Astrocyte of the spinal cord (primary cell): ENCODE results near the gene PAQR3.

Source experiments
- DNase-seq: peaks from one replicate; pipeline ENCODE4 v3.0.0; 2011; ENCODE audit warnings: low read depth, low spot score
- H3K4me3 ChIP-seq: 2 replicates; pipeline ENCODE4 v1.5.1; 2011; ENCODE audit warnings: low read depth, mild to moderate bottlenecking, low read length, moderate library complexity
- in situ Hi-C: cut with HindIII; loops from 2 replicates; pipeline ENCODE4 v1.10.0; 2017; ENCODE audit warnings: low sequenced_read_pairs
- TF ChIP-seq, protein P1 (sequence below): IDR thresholded peaks from 2 replicates; pipeline ENCODE4 v1.5.1; 2012; ENCODE audit warnings: low read depth, mild to moderate bottlenecking, low read length, inconsistent platforms

Gene PAQR3

DNA sequence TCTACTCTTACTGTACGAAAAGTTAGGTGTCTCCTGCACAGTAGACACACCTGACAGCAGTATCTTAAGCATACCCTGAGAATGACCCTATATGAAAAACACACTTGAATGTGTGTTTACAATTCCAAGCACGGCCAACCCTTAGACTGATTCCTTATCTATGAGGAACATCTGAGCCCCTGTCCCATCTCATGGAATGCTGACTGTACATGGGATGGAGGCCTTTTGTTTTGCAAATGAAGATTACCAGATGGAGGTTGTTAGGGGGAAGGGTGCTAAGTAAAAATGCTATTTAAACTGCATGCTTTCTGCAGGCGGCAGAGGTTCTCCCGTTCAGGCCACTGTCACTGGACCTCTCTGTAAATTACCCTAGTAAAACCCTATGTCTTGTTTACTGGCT, 2.2 kb downstream of the PAQR3 start:
- DNase-seq, result no peak
- no peak overlapping the region for H3K4me3 ChIP-seq
- TF ChIP-seq, protein P1, sequence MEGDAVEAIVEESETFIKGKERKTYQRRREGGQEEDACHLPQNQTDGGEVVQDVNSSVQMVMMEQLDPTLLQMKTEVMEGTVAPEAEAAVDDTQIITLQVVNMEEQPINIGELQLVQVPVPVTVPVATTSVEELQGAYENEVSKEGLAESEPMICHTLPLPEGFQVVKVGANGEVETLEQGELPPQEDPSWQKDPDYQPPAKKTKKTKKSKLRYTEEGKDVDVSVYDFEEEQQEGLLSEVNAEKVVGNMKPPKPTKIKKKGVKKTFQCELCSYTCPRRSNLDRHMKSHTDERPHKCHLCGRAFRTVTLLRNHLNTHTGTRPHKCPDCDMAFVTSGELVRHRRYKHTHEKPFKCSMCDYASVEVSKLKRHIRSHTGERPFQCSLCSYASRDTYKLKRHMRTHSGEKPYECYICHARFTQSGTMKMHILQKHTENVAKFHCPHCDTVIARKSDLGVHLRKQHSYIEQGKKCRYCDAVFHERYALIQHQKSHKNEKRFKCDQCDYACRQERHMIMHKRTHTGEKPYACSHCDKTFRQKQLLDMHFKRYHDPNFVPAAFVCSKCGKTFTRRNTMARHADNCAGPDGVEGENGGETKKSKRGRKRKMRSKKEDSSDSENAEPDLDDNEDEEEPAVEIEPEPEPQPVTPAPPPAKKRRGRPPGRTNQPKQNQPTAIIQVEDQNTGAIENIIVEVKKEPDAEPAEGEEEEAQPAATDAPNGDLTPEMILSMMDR, result no peak
- in situ Hi-C loops, result no loop called here

DNA sequence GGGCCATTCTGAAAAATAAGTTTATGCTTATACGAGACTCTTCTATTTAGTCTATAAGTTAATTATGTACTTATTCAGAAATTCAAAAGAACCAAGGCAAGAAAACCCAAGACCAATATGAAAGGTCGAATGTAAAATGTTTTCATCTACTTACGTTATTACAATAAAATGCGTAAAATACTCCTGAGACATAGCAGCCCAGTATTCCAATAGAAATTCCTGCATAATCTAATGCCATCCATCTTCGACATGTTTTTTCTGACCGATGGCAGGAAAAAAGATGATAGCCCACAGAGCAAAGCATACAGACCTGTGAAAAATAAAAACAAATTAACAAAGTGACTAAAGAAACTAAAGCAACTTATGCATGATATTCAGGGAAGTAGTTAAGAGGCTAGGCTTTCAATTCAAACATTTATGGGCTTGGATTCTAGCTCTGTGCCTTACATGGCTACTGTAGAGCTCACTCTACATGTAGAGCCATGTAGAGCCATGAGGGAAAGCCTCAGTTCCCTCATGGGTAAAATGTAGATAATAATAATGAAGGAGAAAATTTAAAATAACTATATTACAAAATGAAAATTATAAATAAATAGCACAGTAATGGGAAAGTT, 9.1 kb downstream of the PAQR3 start:
- TF ChIP-seq, protein P1, result no peak
- in situ Hi-C loops, result no loop called here
- no peak overlapping the region for H3K4me3 ChIP-seq
- DNase-seq, result no peak

DNA sequence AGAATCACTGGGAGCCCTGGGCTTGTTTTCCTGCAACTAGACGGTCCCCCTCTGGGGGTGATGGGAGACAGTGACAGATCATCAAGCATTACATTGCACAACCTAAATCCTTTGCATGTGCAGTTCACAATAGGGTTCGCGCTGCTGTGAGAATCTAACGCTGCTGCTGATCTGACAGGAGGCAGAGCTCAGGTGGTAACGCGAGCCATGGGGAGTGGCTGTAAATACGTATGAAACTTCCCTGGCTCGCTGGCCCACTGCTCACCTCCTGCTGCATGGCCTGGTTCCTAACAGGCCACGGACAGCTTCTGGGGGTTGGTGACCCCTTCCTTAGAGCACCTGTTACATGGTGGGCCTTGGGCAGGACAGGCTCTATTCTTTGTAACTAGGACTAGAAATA, 10.4 kb downstream of the PAQR3 start:
- TF ChIP-seq, protein P1, result no peak
- in situ Hi-C loops, result no loop called here
- DNase-seq, result no peak
- H3K4me3 ChIP-seq, result no peak overlapping the region

DNA sequence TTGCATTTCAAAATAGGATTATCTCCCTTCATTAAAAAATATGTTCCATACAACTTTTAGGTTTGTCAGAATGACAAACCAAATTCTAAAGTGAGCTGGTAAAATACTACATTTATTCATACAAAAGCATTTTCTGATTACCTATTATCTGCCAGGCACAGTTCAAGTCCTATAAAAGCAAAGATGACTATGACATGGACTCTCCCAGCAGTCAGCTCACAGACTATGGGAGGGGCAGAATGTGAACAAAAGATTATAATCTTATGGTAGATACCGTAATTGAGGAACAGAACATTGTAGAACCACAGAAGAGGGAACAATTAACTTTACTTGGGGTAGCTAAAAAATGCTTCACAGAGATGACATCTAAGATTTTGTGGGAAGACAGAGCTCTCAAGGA, 12.4 kb downstream of the PAQR3 start:
- H3K4me3 ChIP-seq, result no peak overlapping the region
- no peak for DNase-seq
- in situ Hi-C loops, result no loop called here
- TF ChIP-seq, protein P1, result no peak

DNA sequence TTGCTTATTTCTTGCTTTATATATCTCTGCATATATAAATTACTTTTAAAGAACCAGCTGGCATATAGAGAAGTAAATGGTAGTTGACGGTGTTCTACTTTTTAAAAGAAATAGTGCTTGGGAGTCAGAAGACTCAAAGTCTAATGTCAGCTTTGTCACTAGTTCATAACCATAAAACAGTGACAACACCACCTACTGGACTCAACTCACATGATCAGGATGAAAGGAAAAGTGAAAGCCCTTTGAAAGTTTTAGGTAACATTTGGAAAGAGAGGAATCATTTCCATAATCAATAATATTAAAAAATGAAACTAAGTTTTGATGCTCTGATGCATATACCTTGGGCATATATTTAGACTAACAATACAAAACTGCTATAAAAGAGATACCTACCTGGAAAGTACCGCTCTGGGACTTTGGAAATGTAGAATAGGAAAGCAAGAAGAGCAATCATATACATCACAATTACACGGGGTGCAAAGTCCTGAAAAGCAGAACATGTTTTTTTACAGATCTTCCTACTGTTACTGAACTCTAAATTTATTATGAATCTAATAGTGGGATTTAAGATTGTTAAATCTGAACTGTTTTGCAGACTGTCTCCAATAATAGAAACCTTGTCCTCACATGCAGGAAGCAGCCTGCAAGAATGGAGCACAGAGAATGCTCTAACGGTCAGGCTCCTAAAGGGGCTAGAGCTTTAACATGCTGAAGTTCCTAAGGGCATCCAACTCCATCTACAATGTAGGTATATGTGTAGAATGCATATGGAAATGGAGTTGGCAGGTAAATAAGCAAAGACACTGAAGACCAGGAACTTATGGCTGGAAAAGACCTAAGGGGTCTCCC, 15.6 kb downstream of the PAQR3 start:
- no peak overlapping the region for H3K4me3 ChIP-seq
- TF ChIP-seq, protein P1, result no peak
- in situ Hi-C loops, result no loop called here
- no peak for DNase-seq

DNA sequence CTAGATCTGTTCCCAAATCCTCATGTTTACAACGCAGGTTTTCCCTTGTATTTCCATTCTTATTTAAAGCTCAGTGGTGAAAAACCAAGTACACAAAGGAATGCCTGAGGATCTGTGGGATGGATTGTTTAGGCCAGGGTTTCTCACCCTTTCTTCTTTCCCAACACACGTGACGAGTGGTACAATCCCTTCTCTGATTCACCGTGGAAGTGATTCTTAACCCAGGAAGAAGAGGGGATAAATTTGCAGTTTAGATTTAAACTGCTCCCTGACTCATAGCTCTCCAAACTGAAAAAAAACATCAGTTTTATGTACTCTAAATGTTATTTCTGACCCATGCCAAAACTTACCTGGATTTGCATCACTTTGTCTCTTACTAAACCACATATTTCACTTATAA, 17.0 kb downstream of the PAQR3 start:
- DNase-seq, result peak; percentile 39
- no peak overlapping the region for H3K4me3 ChIP-seq
- in situ Hi-C loops, result no loop called here
- TF ChIP-seq, protein P1, result no peak
